HCT116 (cell line): ENCODE data around the gene TMCO5A. TPM values are rescaled to one million over a fixed set of nuclear protein-coding genes. Genes with fewer than 3 reads are reported as not detected.

Source experiments
- ATAC-seq: fragments of 200-7000 bp; cut with Tn5 transposase; 2 replicates; pipeline ENCODE4 v1.9.1; 2020; ENCODE audit warnings: mild to moderate bottlenecking, moderate library complexity
- BruUV-seq: library from RNA; stranded (reverse); fragments of 400-500 nt; replicated peaks from 2 replicates; lab custom pipeline; 2021; lab: Mats Ljungman, UMichigan
- CTCF ChIA-PET: fragments of 300-600 bp; sonication (Branson Sonifier 250); formaldehyde crosslinking; loops from one replicate; lab custom pipeline; 2021; ENCODE audit warnings: antibody characterized with exemption; lab: Charles Lee
- POLR2A ChIA-PET: fragments of 300-600, 350-600 bp; sonication (Branson Sonifier 250); formaldehyde crosslinking; loops from one replicate; lab custom pipeline; 2021; ENCODE audit warnings: antibody characterized with exemption; lab: Charles Lee
- RAD21 ChIA-PET, 2 experiments: fragments of 300-600 bp; sonication (Branson Sonifier 250); formaldehyde crosslinking; loops; one replicate each; lab custom pipeline; 2023; ENCODE audit warnings: low total read pairs in 2 of 2; ENCODE audit not compliant: uncharacterized antibody in 2 of 2, unreplicated experiment in 2 of 2, low non-redundant PET in 1 of 2; lab: Charles Lee
- DNase-seq: peaks from one replicate; pipeline ENCODE4 v3.0.0-alpha.2; 2010; ENCODE audit warnings: low read depth, low spot score
- H2AFZ ChIP-seq: fragments of 200-600 bp; shearing (Covaris generic), sonication (generic); 2 replicates; pipeline ENCODE4 v1.6.1; 2017; ENCODE audit warnings: low read depth, mixed run types, mixed read lengths, antibody characterized with exemption, low read length; ENCODE audit not compliant: poor library complexity, severe bottlenecking
- H3K27ac ChIP-seq: 2 replicates; pipeline ENCODE4 v1.5.1; 2012; ENCODE audit warnings: low read depth, low read length
- H3K27me3 ChIP-seq: fragments of 200-600 bp; sonication (generic); 2 replicates; pipeline ENCODE4 v1.6.1; 2016; ENCODE audit warnings: mixed run types, low read length, mixed read lengths; ENCODE audit not compliant: insufficient read depth
- H3K36me3 ChIP-seq, 2 experiments: fragments of 200-500 bp in 1 of 2; fragments of 200-600 bp in 1 of 2; sonication (Bioruptor generic) in 1 of 2; sonication (generic) in 1 of 2; 2 replicates each; pipeline versions ENCODE4 v1.5.1 to v1.6.1; 2014 to 2016; ENCODE audit warnings: low read length in 2 of 2, inconsistent platforms in 1 of 2, mixed read lengths in 1 of 2, mixed run types in 1 of 2; ENCODE audit not compliant: insufficient read depth in 2 of 2, control insufficient read depth in 1 of 2
- H3K4me1 ChIP-seq, 2 experiments: fragments of 200-600 bp in 1 of 2; sonication (generic) in 1 of 2; 2 replicates each; pipeline versions ENCODE4 v1.5.1 to v1.6.1; 2012 to 2017; ENCODE audit warnings: low read length in 2 of 2, inconsistent platforms in 1 of 2, mild to moderate bottlenecking in 1 of 2, mixed read lengths in 1 of 2, mixed run types in 1 of 2, moderate library complexity in 1 of 2; ENCODE audit not compliant: insufficient read depth in 2 of 2, control insufficient read depth in 1 of 2
- H3K4me2 ChIP-seq: fragments of 200-600 bp; sonication (generic); 2 replicates; pipeline ENCODE4 v1.6.1; 2017; ENCODE audit warnings: mixed run types, low read length, mixed read lengths
- H3K4me3 ChIP-seq, 2 experiments: fragments of 200-600 bp in 1 of 2; sonication (generic) in 1 of 2; replicated peaks in 1 of 2; 2 replicates each; pipeline ENCODE4 v1.5.1; 2011 to 2016; ENCODE audit warnings: low read length in 2 of 2, control low read depth in 1 of 2, low read depth in 1 of 2, mild to moderate bottlenecking in 1 of 2, mixed read lengths in 1 of 2, mixed run types in 1 of 2
- H3K79me2 ChIP-seq: fragments of 200-600 bp; sonication (generic); 2 replicates; pipeline ENCODE4 v1.6.1; 2017; ENCODE audit warnings: mild to moderate bottlenecking, mixed run types, low read length, moderate library complexity, mixed read lengths; ENCODE audit not compliant: insufficient read depth
- H3K9ac ChIP-seq: fragments of 200-600 bp; sonication (generic); 2 replicates; pipeline ENCODE4 v1.6.1; 2016; ENCODE audit warnings: low read length, mixed read lengths
- H3K9me2 ChIP-seq: fragments of 200-600 bp; sonication (generic), shearing (Covaris generic); 2 replicates; pipeline ENCODE4 v1.6.1; 2017; ENCODE audit warnings: mixed run types, mild to moderate bottlenecking, moderate library complexity; ENCODE audit not compliant: insufficient read depth
- H3K9me3 ChIP-seq, 2 experiments: fragments of 200-500 bp in 1 of 2; fragments of 200-600 bp in 1 of 2; sonication (Bioruptor generic) in 1 of 2; sonication (generic) in 1 of 2; 2 replicates each; pipeline ENCODE4 v1.6.1; 2014 to 2017; ENCODE audit warnings: low read length in 2 of 2, mixed read lengths in 2 of 2, inconsistent platforms in 1 of 2, low read depth in 1 of 2, mild to moderate bottlenecking in 1 of 2, mixed run types in 1 of 2, moderate library complexity in 1 of 2; ENCODE audit not compliant: control insufficient read depth in 1 of 2, insufficient read depth in 1 of 2
- H4K20me1 ChIP-seq: fragments of 200-600 bp; sonication (generic), shearing (Covaris generic); 2 replicates; pipeline ENCODE4 v1.6.1; 2017; ENCODE audit warnings: mixed run types, mild to moderate bottlenecking, moderate library complexity; ENCODE audit not compliant: insufficient read depth
- ATF3 ChIP-seq: IDR thresholded peaks from 2 replicates; pipeline ENCODE4 v1.6.1; 2012
- CBX3 ChIP-seq: IDR thresholded peaks from 2 replicates; pipeline ENCODE4 v1.6.1; 2012; ENCODE audit warnings: low read depth
- CEBPB ChIP-seq: IDR thresholded peaks from 2 replicates; pipeline ENCODE4 v1.6.1; 2012; ENCODE audit warnings: low read depth
- CTCF ChIP-seq, 3 experiments: fragments of 200-600 bp in 1 of 3; sonication (generic) in 1 of 3; IDR thresholded peaks in 2 of 3; conservative IDR thresholded peaks in 1 of 3; 2 replicates each; pipeline ENCODE4 v1.5.1; 2012 to 2017; ENCODE audit warnings: low read depth in 2 of 3, low read length in 2 of 3, antibody characterized with exemption in 1 of 3, borderline replicate concordance in 1 of 3, control low read depth in 1 of 3, mild to moderate bottlenecking in 1 of 3, mixed read lengths in 1 of 3, mixed run types in 1 of 3, moderate library complexity in 1 of 3; ENCODE audit not compliant: insufficient read depth in 1 of 3
- EGR1 ChIP-seq: IDR thresholded peaks from 2 replicates; pipeline ENCODE4 v1.6.1; 2012; ENCODE audit warnings: low read depth
- EZH2 ChIP-seq: fragments of 200-600 bp; sonication (generic); IDR thresholded peaks from 2 replicates; pipeline ENCODE4 v1.6.1; 2017; ENCODE audit warnings: antibody characterized with exemption, mixed run types
- EZH2phosphoT487 ChIP-seq: fragments of 200-600 bp; IDR thresholded peaks from 2 replicates; pipeline ENCODE4 v1.6.1; 2018; ENCODE audit warnings: antibody characterized with exemption, borderline replicate concordance
- FOSL1 ChIP-seq: IDR thresholded peaks from 2 replicates; pipeline ENCODE4 v1.6.1; 2012; ENCODE audit warnings: low read depth
- POLR2A ChIP-seq: IDR thresholded peaks from 2 replicates; pipeline ENCODE4 v1.7.0; 2011; ENCODE audit warnings: borderline replicate concordance; ENCODE audit not compliant: insufficient read depth, insufficient read length; ENCODE audit errors: extremely low read depth
- POLR2AphosphoS5 ChIP-seq: IDR thresholded peaks from 2 replicates; pipeline ENCODE4 v1.6.1; 2011; ENCODE audit warnings: mild to moderate bottlenecking, low read depth, low read length, moderate library complexity
- RAD21 ChIP-seq: IDR thresholded peaks from 2 replicates; pipeline ENCODE4 v1.6.1; 2012; ENCODE audit warnings: low read depth, mild to moderate bottlenecking
- REST ChIP-seq: IDR thresholded peaks from 2 replicates; pipeline ENCODE4 v1.6.1; 2012; ENCODE audit warnings: low read depth
- TCF7L2 ChIP-seq: IDR thresholded peaks from 2 replicates; pipeline ENCODE4 v1.7.0; 2011; ENCODE audit warnings: borderline replicate concordance, inconsistent platforms; ENCODE audit not compliant: insufficient read depth, insufficient read length; ENCODE audit errors: extremely low read depth
- ZBTB33 ChIP-seq: IDR thresholded peaks from 2 replicates; pipeline ENCODE4 v1.6.1; 2011; ENCODE audit warnings: mild to moderate bottlenecking, low read length, moderate library complexity; ENCODE audit not compliant: insufficient replicate concordance; ENCODE audit errors: extremely low read depth
- ZFX ChIP-seq: fragments of 450-650 bp; IDR thresholded peaks from 2 replicates; pipeline ENCODE4 v1.6.1; 2017
- ZNF274 ChIP-seq: fragments of 200-500 bp; sonication (Bioruptor generic); IDR thresholded peaks from 2 replicates; pipeline ENCODE4 v1.6.1; 2014; ENCODE audit warnings: mild to moderate bottlenecking, low read depth, low read length, inconsistent platforms
- intact Hi-C: fragments of 100-400 bp; cut with micrococcal nuclease; formaldehyde crosslinking; loops from 2 replicates; pipeline ENCODE4 v1.10.0; 2022
- total RNA-seq: library from RNA; stranded (reverse); gene quantifications from one replicate; pipeline ENCODE4 v1.2.1, GENCODE V29; 2021; ENCODE audit not compliant: unreplicated experiment

TMCO5A gene
- total RNA-seq, 1 experiment from 2014 or later = not detected

- TF ChIP-seq REST (no peak), FOSL1 (no peak), TCF7L2 (no peak), ZNF274 (no peak), CBX3 (no peak), CEBPB (no peak), RAD21 (no peak)
These were observed 46.8 kb downstream of the TMCO5A start (continued) for GRCh38 chr15:37981201-37981600.

GRCh38 chr15:37981775-37982174, 47.3 kb downstream of the TMCO5A start:
- RAD21 ChIA-PET = no interaction called here
- no peak overlapping the region for H3K9ac ChIP-seq
- no peaks in the 10 kb centered on the region for H3K36me3 ChIP-seq
- no TSS peak for BruUV-seq
- POLR2A ChIA-PET = interaction anchor here (0.9 kb wide), 1 partner anchor 14 kb away, joined by 3 read pairs; no protein-coding TSS in a partner anchor
- H3K4me1 ChIP-seq = no peaks in the 10 kb centered on the region
- H3K4me2 ChIP-seq = no peak overlapping the region
- intact Hi-C loops = no loop called here
- peak; percentile 39 for DNase-seq
- H3K4me3 ChIP-seq = no peak overlapping the region
- CTCF ChIA-PET = interaction anchor here (0.6 to 1.6 kb wide), 10 partner anchors 9 to 1974 kb away, joined by 3 to 7 read pairs (median 3); no protein-coding TSS in a partner anchor
- H4K20me1 ChIP-seq = no peaks in the 10 kb centered on the region
- H3K79me2 ChIP-seq = no peaks in the 10 kb centered on the region
- H2AFZ ChIP-seq = no peak overlapping the region
- no peaks in the 10 kb centered on the region for H3K27me3 ChIP-seq
- no peaks in the 10 kb centered on the region for H3K9me2 ChIP-seq
- peak; percentile 93 for ATAC-seq
- H3K9me3 ChIP-seq = no peaks in the 10 kb centered on the region
- no peak overlapping the region for H3K27ac ChIP-seq
- TF ChIP-seq EZH2 = no peak
- no peak for TF ChIP-seq TCF7L2
- TF ChIP-seq POLR2AphosphoS5 = no peak
- TF ChIP-seq ZFX = no peak
- peak; percentile 18 to 60 (median 56); a peak in 5 of 6 replicates for TF ChIP-seq CTCF (IDR thresholded peaks at IDR 0.05 in 2 of 3, conservative IDR thresholded peaks at IDR 0.05 in 1 of 3; ENCODE audit: borderline replicate concordance in 1 of 3, insufficient read depth in 1 of 3, low read depth in 2 of 3, low read length in 2 of 3)
- no peak for TF ChIP-seq POLR2A
- no peak for TF ChIP-seq ZBTB33
- TF ChIP-seq EZH2phosphoT487 = no peak
- TF ChIP-seq RAD21 = peak; percentile 33; the same call in 1 of the 2 replicates
- no peak for TF ChIP-seq FOSL1
- no peak for TF ChIP-seq EGR1
- no peak for TF ChIP-seq ATF3
